H9 (cell line): ENCODE measurements around the gene CLEC20A. TPM values are rescaled to one million over a fixed set of nuclear protein-coding genes. Genes with fewer than 3 reads are reported as not detected.

ENCODE experiments used
- DNase-seq: peaks from one replicate; pipeline ENCODE4 v3.0.0-alpha.2; 2017
- H2AFZ ChIP-seq: one replicate; pipeline ENCODE4 v1.6.1; 2013; ENCODE audit warnings: mild to moderate bottlenecking, low read length, control low read depth, moderate library complexity
- H2AK5ac ChIP-seq: 2 replicates; pipeline ENCODE4 v1.6.1; 2013; ENCODE audit warnings: low read length, control low read depth, mixed read lengths; ENCODE audit not compliant: insufficient read length
- H2BK120ac ChIP-seq: one replicate; pipeline ENCODE4 v1.6.1; 2013; ENCODE audit warnings: low read depth, mild to moderate bottlenecking, low read length, control low read depth, inconsistent platforms; ENCODE audit not compliant: poor library complexity, severe bottlenecking
- H2BK12ac ChIP-seq: 2 replicates; pipeline ENCODE4 v1.6.1; 2013; ENCODE audit warnings: low read length, control low read depth, mixed read lengths, low read depth; ENCODE audit not compliant: insufficient read length
- H2BK15ac ChIP-seq: 2 replicates; pipeline ENCODE4 v1.6.1; 2013; ENCODE audit warnings: low read depth, low read length, control low read depth
- H2BK20ac ChIP-seq: one replicate; pipeline ENCODE4 v1.6.1; 2013; ENCODE audit warnings: low read depth, mild to moderate bottlenecking, low read length, control low read depth, inconsistent platforms; ENCODE audit not compliant: poor library complexity, severe bottlenecking
- H2BK5ac ChIP-seq: 2 replicates; pipeline ENCODE4 v1.6.1; 2013; ENCODE audit warnings: low read length, control low read depth, mixed read lengths; ENCODE audit not compliant: insufficient read length
- H3K14ac ChIP-seq: 2 replicates; pipeline ENCODE4 v1.6.1; 2013; ENCODE audit warnings: low read length, control low read depth; ENCODE audit not compliant: insufficient read depth
- H3K18ac ChIP-seq: 2 replicates; pipeline ENCODE4 v1.6.1; 2013; ENCODE audit warnings: low read depth, mild to moderate bottlenecking, mixed read lengths, low read length, control low read depth; ENCODE audit not compliant: insufficient read length
- H3K23ac ChIP-seq: 2 replicates; pipeline ENCODE4 v1.6.1; 2013; ENCODE audit warnings: low read length, control low read depth, mixed read lengths, low read depth; ENCODE audit not compliant: insufficient read length
- H3K23me2 ChIP-seq: 2 replicates; pipeline ENCODE4 v1.6.1; 2013; ENCODE audit warnings: low read depth, mild to moderate bottlenecking, mixed read lengths, low read length, control low read depth; ENCODE audit not compliant: insufficient read length, poor library complexity, severe bottlenecking
- H3K27ac ChIP-seq: 2 replicates; pipeline ENCODE4 v1.5.1; 2013; ENCODE audit warnings: low read length, control low read depth, mixed read lengths, low read depth; ENCODE audit not compliant: insufficient read length
- H3K27me3 ChIP-seq: 2 replicates; pipeline ENCODE4 v1.6.1; 2013; ENCODE audit warnings: low read length, control low read depth, inconsistent platforms; ENCODE audit not compliant: insufficient read depth
- H3K4ac ChIP-seq: 2 replicates; pipeline ENCODE4 v1.6.1; 2013; ENCODE audit warnings: low read depth, mild to moderate bottlenecking, control low read depth, inconsistent platforms, low read length, moderate library complexity
- H3K4me1 ChIP-seq: 2 replicates; pipeline ENCODE4 v1.6.1; 2013; ENCODE audit warnings: low read length, control low read depth, inconsistent platforms; ENCODE audit not compliant: insufficient read depth
- H3K4me2 ChIP-seq: 2 replicates; pipeline ENCODE4 v1.6.1; 2013; ENCODE audit warnings: low read length, control low read depth, mixed read lengths; ENCODE audit not compliant: insufficient read length, insufficient read depth
- H3K56ac ChIP-seq: 2 replicates; pipeline ENCODE4 v1.6.1; 2013; ENCODE audit warnings: low read depth, mild to moderate bottlenecking, mixed read lengths, low read length, control low read depth; ENCODE audit not compliant: insufficient read length
- H3K79me1 ChIP-seq: 2 replicates; pipeline ENCODE4 v1.6.1; 2013; ENCODE audit warnings: low read depth, mild to moderate bottlenecking, moderate library complexity, low read length, control low read depth, inconsistent platforms; ENCODE audit not compliant: insufficient read depth, poor library complexity, severe bottlenecking
- H3K79me2 ChIP-seq: 2 replicates; pipeline ENCODE4 v1.6.1; 2013; ENCODE audit warnings: low read length, control low read depth, inconsistent platforms; ENCODE audit not compliant: insufficient read depth
- H3K9ac ChIP-seq: 2 replicates; pipeline ENCODE4 v1.6.1; 2013; ENCODE audit warnings: low read length, control low read depth, mixed read lengths; ENCODE audit not compliant: insufficient read length; ENCODE audit errors: extremely low read depth
- H3K9me3 ChIP-seq: one replicate; pipeline ENCODE4 v1.6.1; 2013; ENCODE audit warnings: low read depth, low read length, inconsistent platforms; ENCODE audit not compliant: control insufficient read depth
- H3T11ph ChIP-seq: one replicate; pipeline ENCODE4 v1.6.1; 2013; ENCODE audit warnings: mild to moderate bottlenecking, low read length, control low read depth, inconsistent platforms
- H4K20me1 ChIP-seq: one replicate; pipeline ENCODE4 v1.6.1; 2013; ENCODE audit not compliant: control insufficient read depth, insufficient read length, insufficient read depth
- H4K5ac ChIP-seq: 2 replicates; pipeline ENCODE4 v1.6.1; 2013; ENCODE audit warnings: low read depth, mild to moderate bottlenecking, mixed read lengths, low read length, control low read depth; ENCODE audit not compliant: insufficient read length
- H4K8ac ChIP-seq: replicated peaks from 2 replicates; pipeline ENCODE4 v1.6.1; 2013; ENCODE audit warnings: low read length, control low read depth, mixed read lengths, low read depth; ENCODE audit not compliant: insufficient read length
- H4K91ac ChIP-seq: 2 replicates; pipeline ENCODE4 v1.6.1; 2013; ENCODE audit warnings: low read depth, mild to moderate bottlenecking, moderate library complexity, mixed read lengths, low read length, control low read depth; ENCODE audit not compliant: insufficient read length
- H3K27ac Mint-ChIP-seq, 3 experiments: 2 replicates in 2 of 3; 3 replicates in 1 of 3; pipeline ENCODE4 v1.8.0; 2020 to 2021; ENCODE audit warnings: mixed read lengths in 3 of 3, mild to moderate bottlenecking in 1 of 3, moderate library complexity in 1 of 3
- H3K27me3 Mint-ChIP-seq: 2 replicates; pipeline ENCODE4 v1.8.0; 2021; ENCODE audit warnings: low read depth, mild to moderate bottlenecking, moderate library complexity, mixed read lengths
- H3K36me3 Mint-ChIP-seq, 3 experiments: 2 replicates in 2 of 3; 3 replicates in 1 of 3; pipeline ENCODE4 v1.8.0; 2020 to 2021; ENCODE audit warnings: low read depth in 3 of 3, mixed read lengths in 3 of 3; ENCODE audit not compliant: insufficient read depth in 1 of 3
- H3K4me1 Mint-ChIP-seq, 2 experiments: 2 replicates each; pipeline ENCODE4 v1.8.0; 2020; ENCODE audit warnings: mixed read lengths in 2 of 2
- H3K4me3 Mint-ChIP-seq, 2 experiments: 2 replicates in 1 of 2; 3 replicates in 1 of 2; pipeline ENCODE4 v1.8.0; 2020 to 2021; ENCODE audit warnings: mild to moderate bottlenecking in 2 of 2, mixed read lengths in 2 of 2, moderate library complexity in 1 of 2
- H3K9me3 Mint-ChIP-seq, 2 experiments: 2 replicates in 1 of 2; 3 replicates in 1 of 2; pipeline ENCODE4 v1.8.0; 2020; ENCODE audit warnings: mild to moderate bottlenecking in 2 of 2, mixed read lengths in 2 of 2, moderate library complexity in 1 of 2
- WGBS: extraction: QIAGEN DNeasy Blood & Tissue Kit; methylation state at CpG from one replicate; pipeline ENCODE4 v1.1.7; 2013; ENCODE audit warnings: missing lambda C conversion rate, low lambda C conversion rate, mixed read lengths; ENCODE audit not compliant: insufficient read length; ENCODE audit errors: extremely low coverage; 5-methylcytosine and 5-hydroxymethylcytosine counted together
- total RNA-seq: library from RNA; stranded (reverse); gene quantifications from 2 replicates; pipeline ENCODE4 v1.2.1, GENCODE V29; 2021
- TF ChIP-seq, protein P1 (sequence below): fragments of 200-600 bp; sonication (generic); conservative IDR thresholded peaks from 3 replicates; pipeline ENCODE4 v1.8.0; 2021; ENCODE audit warnings: antibody characterized with exemption, mild to moderate bottlenecking

CLEC20A gene
- total RNA-seq, 1 experiment from 2014 or later, result not detected

DNA sequence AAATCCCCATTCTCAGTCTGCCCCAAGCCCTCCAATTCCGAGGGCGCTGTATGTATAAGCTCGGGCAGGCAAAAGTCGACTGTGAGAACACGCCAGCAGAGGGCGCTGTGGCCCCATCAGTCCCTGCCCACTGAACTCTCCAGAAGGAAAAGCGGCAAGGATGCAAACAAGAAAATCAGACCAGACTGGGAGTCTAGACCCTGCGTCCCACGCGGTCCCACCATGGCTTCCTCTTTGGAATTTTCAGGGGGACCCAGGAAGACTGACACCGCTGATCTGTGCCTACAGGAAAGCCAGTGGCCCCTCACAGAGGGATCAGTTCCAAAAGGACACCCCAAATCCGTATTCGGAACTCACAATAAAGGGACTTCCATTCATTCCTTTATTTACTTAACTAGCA lies 35.6 kb upstream of the CLEC20A start:
- Histone ChIP-seq H3K79me2 (no peaks in the 10 kb centered on the region), H3K9me3 (no peaks in the 10 kb centered on the region), H3K56ac (no peak overlapping the region), H4K91ac (no peak overlapping the region), H3K79me1 (no peaks in the 10 kb centered on the region), H2BK12ac (no peak overlapping the region), H2BK5ac (no peak overlapping the region), H3K27ac (no peak overlapping the region), H4K5ac (no peak overlapping the region), H4K8ac (no peak overlapping the region), H3K9ac (no peak overlapping the region), H2AK5ac (no peak overlapping the region), H2BK120ac (no peak overlapping the region), H3K14ac (no peak overlapping the region), H3K4ac (no peak overlapping the region), H3K27me3 (no peaks in the 10 kb centered on the region), H3K23me2 (no peaks in the 10 kb centered on the region), H3K18ac (no peak overlapping the region), H3K4me2 (no peak overlapping the region), H2AFZ (peak overlapping the region; percentile 48), H2BK20ac (no peak overlapping the region), H3K4me1 (no peaks in the 10 kb centered on the region), H2BK15ac (no peak overlapping the region), H3K23ac (no peak overlapping the region), H4K20me1 (no peaks in the 10 kb centered on the region), H3T11ph (no peak overlapping the region)
- H3K36me3 Mint-ChIP-seq, result no peaks in the 10 kb centered on the region
- WGBS, result no CpG with 5 or more reads among the region's 13 CpGs
- peaks cover 0 to 5% of the 10 kb centered on the region in 2 experiments; a peak in 2 of 4 replicates for H3K4me1 Mint-ChIP-seq
- TF ChIP-seq, protein P1, sequence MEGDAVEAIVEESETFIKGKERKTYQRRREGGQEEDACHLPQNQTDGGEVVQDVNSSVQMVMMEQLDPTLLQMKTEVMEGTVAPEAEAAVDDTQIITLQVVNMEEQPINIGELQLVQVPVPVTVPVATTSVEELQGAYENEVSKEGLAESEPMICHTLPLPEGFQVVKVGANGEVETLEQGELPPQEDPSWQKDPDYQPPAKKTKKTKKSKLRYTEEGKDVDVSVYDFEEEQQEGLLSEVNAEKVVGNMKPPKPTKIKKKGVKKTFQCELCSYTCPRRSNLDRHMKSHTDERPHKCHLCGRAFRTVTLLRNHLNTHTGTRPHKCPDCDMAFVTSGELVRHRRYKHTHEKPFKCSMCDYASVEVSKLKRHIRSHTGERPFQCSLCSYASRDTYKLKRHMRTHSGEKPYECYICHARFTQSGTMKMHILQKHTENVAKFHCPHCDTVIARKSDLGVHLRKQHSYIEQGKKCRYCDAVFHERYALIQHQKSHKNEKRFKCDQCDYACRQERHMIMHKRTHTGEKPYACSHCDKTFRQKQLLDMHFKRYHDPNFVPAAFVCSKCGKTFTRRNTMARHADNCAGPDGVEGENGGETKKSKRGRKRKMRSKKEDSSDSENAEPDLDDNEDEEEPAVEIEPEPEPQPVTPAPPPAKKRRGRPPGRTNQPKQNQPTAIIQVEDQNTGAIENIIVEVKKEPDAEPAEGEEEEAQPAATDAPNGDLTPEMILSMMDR, result peak; percentile 93
- H3K27me3 Mint-ChIP-seq, result no peaks in the 10 kb centered on the region; the same call in none of the 2 replicates
- H3K27ac Mint-ChIP-seq, result peak overlapping the region in 1 of 3 experiments; percentile 77; a peak in 1 of 7 replicates
- DNase-seq, result peak; percentile 84
- no peaks in the 10 kb centered on the region for H3K9me3 Mint-ChIP-seq
- no peak overlapping the region for H3K4me3 Mint-ChIP-seq
